Suppressor macrophage treated with lipopolysaccharide for 1 hour (primary cell): ENCODE measurements around the gene CUX1.

Experiments used
- DNase-seq, 3 donors: peaks; one replicate each; pipeline ENCODE4 v3.0.0-alpha.2; 2020 to 2022

CUX1 gene

GRCh38 chr7:101961811-101962210, 144.4 kb downstream of the CUX1 start:
- DNase-seq = no peak

GRCh38 chr7:101963693-101964092, 146.3 kb downstream of the CUX1 start:
- no peak for DNase-seq

- no peak for DNase-seq
These were observed 147.4 kb downstream of the CUX1 start for GRCh38 chr7:101964680-101965452.

GRCh38 chr7:101968720-101969466, 151.5 kb downstream of the CUX1 start:
- no peak for DNase-seq

GRCh38 chr7:101969997-101970585, 152.7 kb downstream of the CUX1 start:
- DNase-seq = no peak

- no peak for DNase-seq
These were observed 153.4 kb downstream of the CUX1 start for GRCh38 chr7:101970801-101971200.

- no peak for DNase-seq
These were observed 154.0 kb downstream of the CUX1 start for GRCh38 chr7:101971457-101971856.

- no peak for DNase-seq
These were observed 155.2 kb downstream of the CUX1 start for GRCh38 chr7:101972627-101973026.

GRCh38 chr7:101973130-101973529, 155.7 kb downstream of the CUX1 start:
- no peak for DNase-seq

- DNase-seq = no peak
These were observed 157.0 kb downstream of the CUX1 start for GRCh38 chr7:101974393-101974792.

GRCh38 chr7:101975046-101975445, 157.6 kb downstream of the CUX1 start:
- no peak for DNase-seq

- DNase-seq = peak; percentile 52 to 67 (median 59)
These were observed 159.0 kb downstream of the CUX1 start for GRCh38 chr7:101976411-101976810.

- no peak for DNase-seq
These were observed 159.8 kb downstream of the CUX1 start for GRCh38 chr7:101977249-101977648.

- no peak for DNase-seq
These were observed 161.3 kb downstream of the CUX1 start for GRCh38 chr7:101978683-101979082.

- no peak for DNase-seq
These were observed 165.9 kb downstream of the CUX1 start for GRCh38 chr7:101983147-101983811.

GRCh38 chr7:101984133-101984879, 166.9 kb downstream of the CUX1 start:
- no peak for DNase-seq

GRCh38 chr7:101985057-101985902, 167.9 kb downstream of the CUX1 start:
- no peak for DNase-seq

- no peak for DNase-seq
These were observed 168.7 kb downstream of the CUX1 start for GRCh38 chr7:101985903-101986734.

GRCh38 chr7:101987494-101987893, 170.1 kb downstream of the CUX1 start:
- no peak for DNase-seq

- DNase-seq = peak; percentile 26 to 39 (median 35)
These were observed 170.6 kb downstream of the CUX1 start for GRCh38 chr7:101988060-101988459.

- DNase-seq = no peak
These were observed 171.1 kb downstream of the CUX1 start for GRCh38 chr7:101988513-101988912.
